BLaER1 treated with 17β-estradiol and CSF1 and Interleukin-3, amounts not matched to agents 10 nM and 100 nM (cell line): ENCODE results near the gene RPL5.
A peak's percentile ranks its signal among the peaks of the same experiment; 100 is the strongest.

Experiments
- H3K27ac ChIP-seq, 11 experiments: shearing (Covaris generic); formaldehyde crosslinking; 2 replicates each; pipeline ENCODE4 v1.8.1; 2022
- H3K27me3 ChIP-seq, 11 experiments: shearing (Covaris generic); formaldehyde crosslinking; 2 replicates each; pipeline ENCODE4 v1.8.1; 2022
- H3K36me3 ChIP-seq, 11 experiments: shearing (Covaris generic); formaldehyde crosslinking; 2 replicates each; pipeline ENCODE4 v1.8.1; 2022
- H3K4me1 ChIP-seq, 10 experiments: shearing (Covaris generic); formaldehyde crosslinking; 2 replicates each; pipeline ENCODE4 v1.8.1; 2022
- H3K4me2 ChIP-seq, 11 experiments: shearing (Covaris generic); formaldehyde crosslinking; 2 replicates each; pipeline ENCODE4 v1.8.1; 2022
- H3K4me3 ChIP-seq, 10 experiments: shearing (Covaris generic); formaldehyde crosslinking; 2 replicates each; pipeline ENCODE4 v1.8.1; 2022
- H3K9ac ChIP-seq, 11 experiments: shearing (Covaris generic); formaldehyde crosslinking; 2 replicates each; pipeline ENCODE4 v1.8.1; 2022
- H3K9me3 ChIP-seq, 11 experiments: shearing (Covaris generic); formaldehyde crosslinking; replicated peaks in 1 of 11; 2 replicates each; pipeline ENCODE4 v1.8.1; 2022
- H4K20me1 ChIP-seq, 11 experiments: shearing (Covaris generic); formaldehyde crosslinking; 2 replicates each; pipeline ENCODE4 v1.8.1; 2022
- Cebpa-rat ChIP-seq, 11 experiments: shearing (Covaris generic); IDR thresholded peaks; 2 replicates each; pipeline ENCODE4 v1.8.1; 2022

The RPL5 gene

DNA sequence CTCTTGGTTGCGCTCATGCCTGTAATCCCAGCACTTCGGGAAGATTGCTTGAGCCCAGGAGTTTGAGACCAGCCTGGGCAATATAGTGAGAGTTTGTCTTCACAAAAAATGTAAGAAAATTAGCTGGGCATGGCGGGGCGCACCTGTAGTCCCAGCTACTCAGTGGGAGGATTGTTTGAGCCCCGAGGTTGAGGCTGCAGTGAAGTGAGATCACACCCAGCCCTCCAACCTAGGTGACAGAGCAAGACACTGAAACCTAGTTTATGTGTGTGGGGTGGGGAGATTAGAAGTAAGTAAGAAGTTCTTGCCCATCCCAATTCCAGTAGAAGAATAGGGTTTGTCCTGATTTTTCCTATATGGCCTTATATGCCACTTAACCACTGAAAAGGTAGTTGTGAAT is 2.0 kb downstream of the RPL5 start:
- Histone ChIP-seq H3K4me1 (peaks cover 31 to 57% (median 38%) of the 10 kb centered on the region in 10 experiments), H3K27me3 (no peaks in the 10 kb centered on the region), H3K36me3 (peaks cover 54 to 65% (median 61%) of the 10 kb centered on the region in 11 experiments), H3K9me3 (no peaks in the 10 kb centered on the region), H3K4me2 (peak overlapping the region; percentile 80 to 95 (median 90)), H3K27ac (peak overlapping the region in 10 of 11 experiments; percentile 90 to 98 (median 98); a peak in 15 of 22 replicates), H4K20me1 (peaks cover 65 to 68% (median 66%) of the 10 kb centered on the region in 11 experiments), H3K4me3 (peak overlapping the region; percentile 87 to 99 (median 96)), H3K9ac (peak overlapping the region; percentile 91 to 100 (median 99))
- no peak for TF ChIP-seq Cebpa-rat (IDR thresholded peaks at IDR 0.05)

DNA sequence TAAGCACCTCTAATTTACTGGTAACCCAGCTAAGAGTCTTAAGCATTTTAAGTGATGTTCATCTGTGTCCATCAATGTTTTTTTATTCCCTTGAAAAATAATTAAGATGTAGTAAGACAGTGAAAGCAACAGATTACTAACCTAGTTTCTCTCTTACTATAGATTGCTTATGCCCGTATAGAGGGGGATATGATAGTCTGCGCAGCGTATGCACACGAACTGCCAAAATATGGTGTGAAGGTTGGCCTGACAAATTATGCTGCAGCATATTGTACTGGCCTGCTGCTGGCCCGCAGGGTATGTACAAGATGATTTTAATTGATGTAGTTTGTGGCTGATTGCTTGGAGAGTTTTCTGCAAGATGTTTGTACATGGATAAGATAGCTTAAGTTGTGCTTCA is 2.8 kb downstream of the RPL5 start:
- H3K4me3 ChIP-seq: peak overlapping the region in 9 of 10 experiments; percentile 87 to 99 (median 97); a peak in 15 of 20 replicates
- peaks cover 62 to 72% (median 69%) of the 10 kb centered on the region in 11 experiments for H3K36me3 ChIP-seq
- H3K4me2 ChIP-seq: peak overlapping the region; percentile 80 to 95 (median 90); a peak in 21 of 22 replicates
- H3K9me3 ChIP-seq: no peaks in the 10 kb centered on the region
- H4K20me1 ChIP-seq: peaks cover 72 to 76% (median 74%) of the 10 kb centered on the region in 11 experiments
- no peak for TF ChIP-seq Cebpa-rat (IDR thresholded peaks at IDR 0.05)
- H3K27ac ChIP-seq: no peak overlapping the region
- H3K4me1 ChIP-seq: peaks cover 31 to 65% (median 38%) of the 10 kb centered on the region in 10 experiments
- H3K9ac ChIP-seq: peak overlapping the region; percentile 91 to 100 (median 99); a peak in 17 of 22 replicates
- no peaks in the 10 kb centered on the region for H3K27me3 ChIP-seq

DNA sequence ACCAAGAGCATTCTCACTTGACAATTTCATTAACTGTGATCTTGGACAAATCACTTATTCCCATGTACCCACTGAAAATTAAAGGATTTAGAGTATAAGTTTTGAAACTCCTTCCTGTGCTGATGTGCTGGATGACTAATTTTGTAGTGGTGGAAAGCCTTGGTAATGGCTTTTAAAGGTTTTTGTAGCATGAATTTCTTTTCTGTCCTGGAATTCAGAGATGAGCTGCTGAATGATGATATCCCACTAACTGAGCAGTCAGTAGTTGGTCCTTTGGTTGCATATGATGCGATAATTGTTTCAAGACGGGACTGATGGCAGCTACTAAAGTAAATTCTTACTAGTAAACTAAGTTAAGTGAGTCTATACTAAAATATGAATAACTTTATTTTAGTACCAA is 5.2 kb downstream of the RPL5 start:
- Histone ChIP-seq H3K27me3 (no peaks in the 10 kb centered on the region), H3K9ac (0 out of 22 replicates have a peak overlapping the region, but pooled peaks of 1 of the 11 experiments have one; percentile 7), H3K27ac (no peak overlapping the region), H3K4me3 (no peak overlapping the region), H3K4me1 (peaks cover 28 to 63% (median 38%) of the 10 kb centered on the region in 10 experiments), H3K4me2 (peak overlapping the region in 6 of 11 experiments; percentile 1 to 95 (median 24); a peak in 4 of 22 replicates), H3K9me3 (no peaks in the 10 kb centered on the region), H4K20me1 (peaks cover 96 to 100% (median 98%) of the 10 kb centered on the region in 11 experiments), H3K36me3 (peaks cover 86 to 97% (median 93%) of the 10 kb centered on the region in 11 experiments)
- TF ChIP-seq Cebpa-rat (IDR thresholded peaks at IDR 0.05): no peak

DNA sequence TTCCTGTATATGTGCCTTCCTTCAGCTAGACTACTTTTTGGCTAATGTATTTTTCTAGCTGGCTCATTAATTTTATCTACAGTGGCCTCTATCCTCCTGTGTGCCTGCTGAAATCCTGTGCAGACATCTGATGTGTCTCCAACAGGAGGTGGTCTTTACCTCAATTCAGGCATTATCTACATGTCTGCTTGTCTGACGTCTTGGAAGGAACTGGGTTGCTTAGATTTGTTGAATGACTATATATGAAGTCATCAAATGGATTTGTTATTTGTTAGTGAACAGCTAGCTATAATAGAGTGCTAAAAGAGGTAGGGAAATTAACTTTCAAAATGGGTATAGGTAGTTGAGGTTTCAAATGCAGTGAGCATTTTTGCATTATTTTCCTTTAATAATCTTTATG is 6.7 kb downstream of the RPL5 start:
- Histone ChIP-seq H3K4me2 (0 out of 22 replicates have a peak overlapping the region, but pooled peaks of 1 of the 11 experiments have one; percentile 15), H3K9me3 (no peaks in the 10 kb centered on the region), H3K27ac (no peak overlapping the region), H3K36me3 (peaks cover 100% of the 10 kb centered on the region in 11 experiments), H3K4me3 (no peak overlapping the region), H3K4me1 (peaks cover 25 to 61% (median 36%) of the 10 kb centered on the region in 10 experiments), H4K20me1 (peaks cover 96 to 100% (median 100%) of the 10 kb centered on the region in 11 experiments), H3K9ac (peak overlapping the region in 1 of 11 experiments; percentile 11; a peak in 1 of 22 replicates), H3K27me3 (no peaks in the 10 kb centered on the region)
- TF ChIP-seq Cebpa-rat (IDR thresholded peaks at IDR 0.05): no peak

DNA sequence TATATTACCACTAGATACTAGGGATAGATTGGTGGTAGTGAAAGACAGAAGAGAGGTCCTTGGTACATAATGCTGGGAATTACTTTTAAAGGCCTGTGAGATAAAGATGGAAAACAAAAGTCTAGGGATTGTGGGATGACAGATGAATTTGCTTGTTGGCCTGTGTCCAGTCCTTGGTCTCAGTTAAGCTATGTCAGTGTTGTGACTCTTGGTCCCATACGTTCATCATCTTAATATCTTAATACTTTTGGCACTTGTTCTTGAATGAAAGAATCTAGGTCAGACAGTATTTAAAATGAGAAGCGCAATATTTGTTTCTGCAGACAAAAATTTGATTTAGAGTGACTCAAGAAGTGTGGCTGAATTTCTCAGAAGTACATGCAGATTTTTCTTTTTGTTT is 7.6 kb downstream of the RPL5 start:
- Histone ChIP-seq H3K27me3 (no peaks in the 10 kb centered on the region), H3K4me2 (no peak overlapping the region), H3K9ac (no peak overlapping the region), H3K4me1 (peaks cover 16 to 52% (median 26%) of the 10 kb centered on the region in 10 experiments), H3K36me3 (peaks cover 99 to 100% (median 100%) of the 10 kb centered on the region in 11 experiments), H3K27ac (no peak overlapping the region), H3K9me3 (no peaks in the 10 kb centered on the region), H3K4me3 (no peak overlapping the region), H4K20me1 (peaks cover 86 to 100% (median 98%) of the 10 kb centered on the region in 11 experiments)
- no peak for TF ChIP-seq Cebpa-rat (IDR thresholded peaks at IDR 0.05)

DNA sequence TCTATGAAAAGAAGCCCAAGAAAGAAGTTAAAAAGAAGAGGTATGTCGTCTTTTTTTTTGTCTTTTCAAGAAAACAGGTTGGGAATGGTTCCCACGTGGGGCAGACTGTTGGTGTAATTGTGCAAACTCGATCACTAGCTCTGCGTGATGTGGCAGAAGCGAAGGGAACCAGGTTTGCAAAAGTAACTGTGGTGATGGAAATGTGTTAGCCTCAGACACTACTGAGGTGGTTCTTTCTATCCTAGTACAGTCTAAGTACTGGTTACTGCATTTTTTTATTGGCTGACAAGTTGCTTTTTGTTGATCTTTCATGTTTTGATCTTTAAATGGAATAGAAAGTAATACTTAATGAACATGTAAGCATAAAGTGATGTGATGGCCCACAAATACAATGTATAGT is 8.8 kb downstream of the RPL5 start:
- peaks cover 75 to 91% (median 86%) of the 10 kb centered on the region in 11 experiments for H4K20me1 ChIP-seq
- no peak overlapping the region for H3K9ac ChIP-seq
- no peak for TF ChIP-seq Cebpa-rat (IDR thresholded peaks at IDR 0.05)
- H3K4me3 ChIP-seq: no peak overlapping the region
- no peaks in the 10 kb centered on the region for H3K27me3 ChIP-seq
- H3K27ac ChIP-seq: no peak overlapping the region
- H3K4me1 ChIP-seq: peaks cover 7 to 40% (median 15%) of the 10 kb centered on the region in 10 experiments; a peak in 15 of 20 replicates
- no peak overlapping the region for H3K4me2 ChIP-seq
- peaks cover 87 to 96% (median 90%) of the 10 kb centered on the region in 11 experiments for H3K36me3 ChIP-seq
- no peaks in the 10 kb centered on the region for H3K9me3 ChIP-seq

DNA sequence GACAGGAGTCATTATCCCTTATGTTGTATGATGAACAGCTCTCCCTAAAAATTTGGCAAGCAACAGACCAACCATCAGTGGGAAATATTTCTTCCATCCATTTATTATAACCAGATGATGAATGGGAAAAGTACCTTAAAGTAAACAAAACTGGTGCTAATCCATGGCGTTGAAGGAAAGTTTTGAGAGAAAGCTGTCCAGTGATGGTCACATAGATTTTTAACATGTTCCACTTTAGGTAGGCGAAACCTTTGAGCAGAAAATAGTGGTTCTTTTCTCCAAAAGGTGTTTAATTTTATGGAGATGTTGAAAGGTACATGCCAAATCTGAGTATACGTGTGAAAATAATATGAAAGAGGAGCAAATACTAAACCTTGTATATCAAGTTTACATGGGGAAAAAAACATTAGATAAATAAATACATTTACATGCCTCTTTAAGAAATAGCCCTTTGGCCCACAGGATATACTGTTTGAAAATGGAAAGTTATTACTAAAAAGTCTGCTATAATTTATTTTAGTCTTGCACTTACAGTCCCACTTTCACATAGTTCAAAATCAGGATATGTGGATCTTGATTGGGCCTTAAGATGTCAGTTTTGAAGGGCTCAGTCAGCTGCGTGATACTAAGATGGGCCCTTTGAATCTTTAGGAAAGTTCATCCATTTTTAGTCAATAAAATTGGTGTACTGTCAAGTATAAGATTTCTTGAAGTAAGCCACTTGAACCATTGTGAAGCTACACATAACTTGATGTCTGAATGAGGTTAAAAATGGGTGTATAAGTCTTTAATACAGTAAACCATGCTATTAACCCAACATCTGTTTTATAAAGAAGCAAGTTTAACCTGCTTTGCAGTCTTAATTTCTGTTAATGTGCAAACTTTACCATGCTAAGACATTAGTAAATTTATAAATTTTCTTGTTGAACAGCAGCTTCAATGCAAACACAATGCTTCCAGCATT is 10.5 kb downstream of the RPL5 start:
- H3K36me3 ChIP-seq: peaks cover 70 to 79% (median 72%) of the 10 kb centered on the region in 11 experiments
- no peak for TF ChIP-seq Cebpa-rat (IDR thresholded peaks at IDR 0.05)
- peaks cover 0 to 22% (median 0%) of the 10 kb centered on the region in 10 experiments; a peak in 7 of 20 replicates for H3K4me1 ChIP-seq
- H3K4me2 ChIP-seq: no peak overlapping the region
- H3K9ac ChIP-seq: no peak overlapping the region
- no peak overlapping the region for H3K27ac ChIP-seq
- H3K9me3 ChIP-seq: no peaks in the 10 kb centered on the region
- H3K27me3 ChIP-seq: no peaks in the 10 kb centered on the region
- peaks cover 57 to 78% (median 69%) of the 10 kb centered on the region in 11 experiments for H4K20me1 ChIP-seq
- no peak overlapping the region for H3K4me3 ChIP-seq

DNA sequence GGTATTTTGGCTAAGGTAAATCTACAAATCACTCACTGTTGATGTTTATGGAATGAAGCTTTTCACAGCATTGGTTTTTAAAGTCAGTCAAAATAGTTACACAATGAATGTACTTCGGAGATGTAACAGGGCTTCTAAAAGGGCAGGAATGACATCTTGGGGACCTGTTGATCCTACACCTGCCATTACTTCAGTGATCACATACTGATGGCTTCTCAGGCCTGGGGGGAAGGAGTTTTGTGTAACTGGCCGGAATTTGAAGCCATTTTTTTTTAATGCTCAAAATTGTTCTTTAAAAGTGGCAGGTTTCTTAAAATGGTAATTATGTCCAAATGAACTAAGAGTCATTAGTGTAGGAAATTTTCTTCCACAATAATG is 11.2 kb downstream of the RPL5 start:
- H3K36me3 ChIP-seq: peaks cover 63 to 72% (median 66%) of the 10 kb centered on the region in 11 experiments
- H4K20me1 ChIP-seq: peaks cover 51 to 71% (median 62%) of the 10 kb centered on the region in 11 experiments
- H3K27ac ChIP-seq: no peak overlapping the region
- no peaks in the 10 kb centered on the region for H3K27me3 ChIP-seq
- no peaks in the 10 kb centered on the region for H3K9me3 ChIP-seq
- no peak overlapping the region for H3K4me3 ChIP-seq
- H3K4me1 ChIP-seq: peaks cover 0 to 16% (median 0%) of the 10 kb centered on the region in 10 experiments; a peak in 5 of 20 replicates
- no peak overlapping the region for H3K9ac ChIP-seq
- no peak overlapping the region for H3K4me2 ChIP-seq
- no peak for TF ChIP-seq Cebpa-rat (IDR thresholded peaks at IDR 0.05)
